M059J (cell line): ENCODE measurements around the gene SLC7A10. TPM values are rescaled to one million over a fixed set of nuclear protein-coding genes. Genes with fewer than 3 reads are reported as not detected.

Experiments used
- DNase-seq: peaks from one replicate; pipeline ENCODE4 v3.0.0-alpha.2; 2012; ENCODE audit warnings: low read depth
- total RNA-seq: library from RNA; depleted of rRNA; stranded (reverse); fragments of >200 nt; shearing (Covaris generic); gene quantifications from 2 replicates; pipeline ENCODE4 v1.2.3, GENCODE V29; 2014; rRNA removed

SLC7A10 gene
- total RNA-seq, 1 experiment from 2014 or later = not detected

DNA sequence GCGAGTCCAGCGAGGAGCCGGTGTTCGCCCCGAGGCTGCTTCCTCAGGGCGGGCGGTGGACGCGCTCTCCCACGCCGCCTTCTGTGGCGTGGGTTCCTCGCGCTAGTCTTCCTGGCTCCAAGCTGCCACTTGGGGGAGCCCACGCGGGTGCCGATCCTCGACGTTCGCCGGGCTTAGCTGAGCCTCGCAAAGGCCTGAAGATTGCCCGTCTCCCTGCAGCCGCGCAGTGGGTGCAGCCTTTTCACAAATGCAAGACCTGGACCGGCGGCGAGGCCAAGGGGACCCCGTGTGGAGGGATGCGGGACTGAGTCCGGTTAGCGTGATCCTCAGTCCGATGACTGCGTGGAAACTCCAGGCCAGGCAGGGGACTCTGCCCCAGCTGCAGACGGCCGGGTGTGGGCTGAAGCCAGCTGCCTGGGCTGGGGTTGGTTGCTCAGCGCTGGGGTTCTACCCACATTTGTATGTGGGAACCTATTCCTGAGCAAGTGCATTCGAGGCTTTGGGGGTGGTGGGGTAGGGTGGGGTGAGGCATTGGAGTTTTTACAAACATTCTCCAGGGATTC, 48.2 kb downstream of the SLC7A10 start:
- no peak for DNase-seq

DNA sequence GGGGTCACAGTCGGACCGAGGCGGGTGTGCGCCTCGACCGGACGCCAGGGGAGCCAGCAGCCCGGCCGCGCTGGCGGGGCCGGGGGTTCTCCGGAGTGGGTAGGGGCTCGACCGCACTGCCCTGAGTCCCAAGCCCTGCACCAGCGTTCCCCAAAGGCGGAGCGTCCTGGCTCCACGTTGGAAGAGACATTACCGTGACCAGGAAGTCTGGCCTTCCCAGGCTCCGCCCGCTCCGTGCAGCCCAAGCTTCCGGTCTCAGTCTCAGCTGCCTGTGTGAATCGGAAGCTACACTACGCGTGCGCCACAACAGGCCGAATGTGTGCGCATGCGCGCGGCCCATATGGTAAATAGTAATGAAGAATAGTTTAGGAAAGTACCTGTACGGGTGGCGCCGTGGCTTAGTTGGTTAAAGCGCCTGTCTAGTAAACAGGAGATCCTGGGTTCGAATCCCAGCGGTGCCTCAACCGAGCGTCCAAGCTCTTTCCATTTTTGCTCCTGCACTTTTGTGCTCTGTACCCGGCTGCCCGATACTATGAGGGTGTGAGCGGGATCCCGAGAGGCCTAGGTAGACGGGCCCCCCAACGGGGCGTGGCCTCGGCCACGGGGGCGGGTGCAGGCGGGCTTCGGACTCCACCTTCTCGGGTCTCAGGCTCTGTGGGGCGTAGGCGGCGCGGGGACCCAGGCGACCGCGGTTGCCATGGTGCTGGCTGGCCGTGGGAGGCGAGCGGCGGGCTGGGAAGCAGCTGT, 48.8 kb downstream of the SLC7A10 start:
- peak; percentile 99 for DNase-seq

DNA sequence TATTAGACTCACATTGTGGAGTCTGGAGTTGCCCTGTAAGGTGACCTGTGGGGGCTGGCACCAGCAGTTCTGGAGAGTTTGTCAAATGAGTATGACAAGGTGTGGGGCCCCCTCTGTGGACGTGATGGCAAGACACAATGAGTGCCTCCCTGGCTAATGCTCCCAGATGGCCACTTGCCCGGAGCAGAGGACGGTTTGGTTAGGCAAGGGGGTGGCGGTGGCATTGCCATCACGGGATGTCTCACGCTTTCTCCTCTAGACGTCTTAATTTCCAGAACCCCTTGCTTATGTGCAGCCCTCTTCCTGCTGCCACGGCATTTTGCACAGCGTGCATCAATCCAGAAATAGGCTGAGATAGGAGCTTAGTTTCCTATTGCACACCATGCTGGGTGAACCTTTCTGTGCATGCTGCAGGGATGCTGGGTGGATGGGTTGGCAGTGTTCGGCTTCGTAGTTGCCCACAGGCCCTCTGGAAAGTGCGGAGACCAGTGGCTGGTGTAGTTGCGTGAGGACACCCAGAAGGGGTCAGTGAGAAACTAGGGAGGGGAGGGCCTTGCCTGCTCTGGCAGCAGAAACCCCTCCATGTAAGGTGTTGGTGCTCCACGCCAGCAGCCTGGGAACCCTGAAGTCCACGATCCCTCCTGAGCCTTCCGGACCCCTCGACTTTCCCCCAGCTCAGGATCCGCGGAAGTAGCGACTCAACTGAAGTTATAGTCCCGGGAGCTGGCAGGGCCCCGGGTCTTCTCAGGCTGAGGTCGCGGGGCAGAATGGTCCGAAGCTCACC, 49.6 kb downstream of the SLC7A10 start:
- DNase-seq = peak; percentile 48

DNA sequence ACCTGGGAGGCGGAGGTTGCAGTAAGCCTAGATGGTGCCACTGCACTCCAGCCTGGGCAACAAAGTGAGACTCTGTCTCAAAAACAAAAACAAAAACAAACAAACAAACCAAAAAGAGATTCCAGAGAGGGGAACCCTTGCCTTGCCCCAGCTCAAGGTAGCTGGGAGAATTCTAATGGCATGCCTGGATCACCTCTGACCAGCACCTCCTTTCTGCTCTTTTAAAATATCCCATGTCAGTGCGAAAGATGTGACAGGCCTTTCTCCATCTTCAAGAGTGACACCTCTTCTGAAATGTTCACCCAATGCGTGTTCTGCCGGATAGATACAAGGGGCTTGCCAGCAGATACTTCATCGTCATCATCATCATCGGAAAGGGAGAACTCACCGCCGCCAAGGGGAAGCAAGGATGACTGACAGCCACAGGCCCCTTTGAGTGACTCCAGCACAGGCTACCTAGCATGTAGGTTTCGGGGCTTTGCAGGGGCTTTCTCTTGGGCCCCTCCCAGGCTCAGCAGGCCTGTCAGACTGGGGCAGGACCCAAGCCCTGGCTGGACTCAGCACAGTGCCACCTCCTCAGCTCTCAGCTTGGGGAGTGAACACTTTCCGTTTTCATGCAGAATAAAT, 50.4 kb downstream of the SLC7A10 start:
- DNase-seq = no peak

DNA sequence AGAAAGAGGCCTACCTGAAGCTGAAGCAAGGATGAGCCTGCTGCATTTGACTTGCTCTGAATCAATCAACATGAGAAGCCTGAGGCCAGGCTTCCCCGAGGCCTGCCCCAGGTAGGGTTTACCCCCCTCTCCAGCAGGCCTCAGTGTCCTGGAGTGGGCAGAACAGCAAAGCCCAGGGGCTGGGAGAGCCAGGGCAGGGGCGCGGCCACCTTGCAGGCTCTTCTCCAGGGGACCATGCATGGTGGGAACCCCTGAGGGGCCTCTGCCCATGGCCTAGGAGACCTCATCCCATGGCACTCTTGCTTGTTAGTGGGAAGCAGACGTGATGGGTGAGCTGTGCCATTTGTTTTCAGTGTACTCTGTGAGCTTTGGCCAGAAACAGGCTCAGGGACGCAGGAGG, 51.5 kb downstream of the SLC7A10 start:
- DNase-seq = no peak

DNA sequence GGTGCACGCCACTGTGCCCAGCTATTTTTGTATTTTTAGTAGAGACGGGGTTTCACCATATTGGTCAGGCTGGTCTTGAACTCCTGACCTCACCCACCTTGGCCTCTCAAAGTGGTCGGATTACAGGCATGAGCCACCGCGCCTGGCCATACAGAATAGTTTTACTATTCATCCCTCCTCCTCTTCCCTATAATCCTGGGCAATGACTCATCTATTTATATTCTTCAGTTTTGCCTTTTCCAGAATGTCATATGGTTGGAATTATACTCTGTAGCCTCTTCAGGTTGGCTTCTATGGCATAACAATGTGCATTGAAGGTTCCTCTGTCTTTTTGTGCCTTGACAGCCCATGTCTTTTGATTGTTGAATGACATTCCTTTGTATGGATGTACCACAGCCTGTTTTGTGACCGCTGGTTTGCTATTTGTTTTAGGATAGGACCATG, 53.7 kb downstream of the SLC7A10 start:
- peak; percentile 68 for DNase-seq

DNA sequence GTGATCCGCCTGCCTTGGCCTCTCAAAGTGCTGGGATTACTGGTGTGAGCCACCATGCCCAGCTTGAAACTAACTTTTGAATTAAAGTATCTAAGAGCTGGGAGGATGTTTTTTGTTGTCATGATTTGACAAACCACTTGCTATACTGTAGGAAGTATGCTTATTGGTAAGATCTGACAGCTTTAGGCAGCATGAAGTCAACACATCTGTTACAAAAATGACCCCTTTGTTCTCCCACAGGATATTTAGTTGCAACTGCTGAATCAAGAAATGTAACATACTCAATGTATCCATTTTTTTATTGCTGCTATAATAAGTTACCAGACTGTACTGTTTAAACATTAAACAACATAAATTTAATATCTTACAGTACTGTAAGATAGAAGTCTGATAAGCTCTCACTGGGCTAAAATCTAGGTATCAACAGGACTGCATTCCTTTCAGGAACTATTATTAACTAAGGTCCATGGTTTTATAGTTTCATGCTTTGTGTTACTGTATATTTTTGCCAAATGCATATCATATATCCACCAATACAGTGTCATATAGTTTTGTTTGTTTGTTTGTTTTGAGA, 54.3 kb downstream of the SLC7A10 start:
- no peak for DNase-seq

DNA sequence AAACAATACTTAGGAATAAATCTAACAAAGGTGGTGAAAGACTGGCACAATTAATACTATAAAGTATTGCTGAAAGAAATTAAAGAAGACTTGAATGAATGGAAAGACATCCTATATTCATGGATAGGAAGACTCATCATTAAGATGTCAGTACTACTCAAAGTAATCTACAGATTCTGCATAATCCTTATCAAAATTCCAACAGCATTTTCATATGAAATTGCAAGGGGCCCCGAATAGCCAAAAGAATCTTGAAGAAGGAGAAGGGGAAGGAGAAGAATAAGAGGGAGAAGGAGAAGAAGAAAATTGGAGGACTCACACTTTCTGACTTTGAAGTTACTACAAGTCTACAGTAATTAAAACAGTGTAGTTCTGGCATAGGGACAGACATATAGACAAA, 57.1 kb downstream of the SLC7A10 start:
- DNase-seq = no peak

DNA sequence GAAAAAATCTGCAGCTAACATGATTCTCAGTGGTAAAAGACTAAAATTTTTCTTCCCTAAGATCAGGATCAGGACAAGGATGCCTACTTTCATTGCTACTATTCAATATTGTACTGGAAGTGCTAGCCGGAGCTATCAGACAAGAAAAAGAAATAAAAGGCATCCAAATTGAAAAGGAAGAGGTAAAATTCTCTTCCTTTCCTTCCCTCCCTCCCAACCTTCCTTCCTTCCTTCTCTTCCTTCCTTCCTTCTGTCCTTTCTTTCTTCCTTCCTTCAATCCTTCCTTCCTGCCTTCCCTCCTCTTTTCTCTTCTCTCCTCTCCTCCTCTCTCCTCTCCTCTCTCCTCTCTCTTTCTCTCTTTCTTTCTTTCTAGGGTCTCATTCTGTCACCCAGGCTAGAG, 58.2 kb downstream of the SLC7A10 start:
- DNase-seq = no peak

DNA sequence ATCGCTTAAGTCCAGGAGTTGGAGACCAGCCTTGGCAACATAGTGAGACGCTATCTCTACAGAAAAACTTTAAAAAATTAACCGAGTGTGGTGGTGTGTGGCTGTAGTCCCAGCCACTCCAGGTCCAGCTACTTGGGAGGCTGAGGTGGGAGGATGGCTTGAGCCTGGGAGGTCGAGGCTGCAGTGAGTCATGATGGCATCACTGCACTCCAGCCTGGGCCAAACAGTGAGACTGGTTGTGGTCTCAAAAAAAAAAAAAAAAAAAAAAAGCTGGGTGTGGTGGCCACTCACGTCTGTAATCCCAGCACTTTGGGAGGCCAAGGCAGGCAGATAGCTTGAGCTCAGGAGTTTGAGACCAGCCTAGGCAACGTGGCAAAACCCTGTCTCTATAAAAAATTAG, 59.6 kb downstream of the SLC7A10 start:
- DNase-seq = peak; percentile 43

DNA sequence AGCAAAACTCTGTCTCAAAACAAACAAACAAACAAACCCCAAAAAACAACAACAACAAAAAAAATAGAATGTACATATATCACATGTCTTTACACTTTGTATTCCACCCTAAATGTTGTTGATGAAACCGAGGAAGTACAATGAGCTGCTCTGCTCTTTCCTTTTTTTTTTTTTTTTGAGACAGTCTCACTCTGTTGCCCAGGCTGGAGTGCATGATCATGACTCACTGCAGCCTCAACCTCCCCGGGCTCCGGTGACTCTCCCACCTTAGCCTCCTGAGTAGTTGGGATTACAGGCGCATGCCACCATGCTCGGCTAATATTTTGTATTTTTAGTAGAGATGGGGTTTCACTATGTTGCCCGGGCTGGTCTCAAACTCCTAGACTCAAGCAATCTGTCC, 62.2 kb downstream of the SLC7A10 start:
- no peak for DNase-seq

DNA sequence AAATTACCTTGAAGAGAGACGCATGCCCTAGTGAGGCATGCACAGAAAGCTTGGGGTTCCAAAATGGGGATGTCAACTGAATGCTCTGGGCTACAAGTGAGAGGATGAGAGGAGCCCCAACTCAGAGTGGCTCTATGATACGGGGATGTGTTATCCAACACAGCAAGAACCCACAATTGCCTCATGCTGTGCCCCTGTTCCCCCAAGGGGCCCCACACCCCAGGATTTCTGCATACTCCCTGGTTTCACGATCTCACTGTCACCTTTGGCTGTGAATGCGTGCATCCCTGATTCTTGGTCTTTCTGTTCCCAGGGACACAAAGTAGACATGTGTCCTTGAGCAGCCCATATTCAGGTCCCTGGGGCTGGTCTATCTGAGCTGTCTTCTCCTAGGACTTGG, 64.4 kb downstream of the SLC7A10 start:
- DNase-seq = no peak

DNA sequence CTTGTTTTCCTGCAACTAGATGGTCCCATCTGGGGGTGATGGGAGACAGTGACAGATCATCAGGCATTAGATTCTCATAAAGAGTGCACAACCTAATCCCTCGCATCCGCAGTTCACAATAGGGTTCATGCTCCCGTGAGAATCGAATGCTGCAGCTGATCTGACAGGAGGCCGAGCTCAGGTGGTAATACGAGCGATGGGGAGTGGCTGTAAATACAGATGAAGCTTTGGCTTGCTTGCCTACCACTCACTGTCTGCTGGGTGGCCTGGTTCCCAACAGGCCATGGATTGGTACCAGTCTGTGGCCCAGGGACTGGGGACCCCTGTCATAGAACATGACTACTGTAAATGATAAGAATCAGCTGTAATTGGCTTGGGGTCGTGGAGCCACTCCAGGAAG, 65.8 kb downstream of the SLC7A10 start:
- no peak for DNase-seq

DNA sequence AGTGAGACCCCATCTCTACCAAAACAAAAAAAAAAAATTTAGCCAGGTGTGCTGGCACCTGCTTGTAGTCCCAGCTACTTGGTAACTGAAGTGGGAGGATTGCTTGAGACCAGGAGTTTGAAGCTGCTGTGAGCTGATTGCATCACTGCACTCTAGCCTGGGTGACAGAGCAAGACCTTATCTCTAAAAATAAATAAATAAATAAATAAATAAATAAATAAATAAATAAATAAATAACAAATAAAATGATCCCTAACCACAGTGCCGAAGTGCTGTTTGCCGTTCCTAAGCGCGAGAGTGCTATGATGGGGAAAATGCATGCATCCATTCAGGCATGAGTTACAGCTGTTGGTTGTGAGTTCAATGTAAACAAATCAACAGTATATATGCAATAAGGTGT, 66.5 kb downstream of the SLC7A10 start:
- no peak for DNase-seq

Other genes with a start within 250 kb of the SLC7A10 start
- gene RHPN2, start 161.0 kb downstream of the SLC7A10 start, total RNA-seq = 22.5 and 25.6 TPM in 2 replicates
- 4.7 and 9.8 TPM in 2 replicates for gene GPATCH1, start 144.7 kb downstream of the SLC7A10 start, total RNA-seq
- not detected in 2 replicates for gene WDR88, start 93.7 kb downstream of the SLC7A10 start, total RNA-seq
- 2.0 and 2.1 TPM in 2 replicates for gene LRP3, start 31.5 kb downstream of the SLC7A10 start, total RNA-seq
- 0.05 TPM in 1 of 2 replicates, not detected in the other for gene CEBPA, start 76.7 kb upstream of the SLC7A10 start, total RNA-seq
- gene CEBPG, start 147.9 kb upstream of the SLC7A10 start, total RNA-seq = 14.8 and 16.8 TPM in 2 replicates